Amygdala (tissue), 56 donors: ENCODE measurements around the gene BMI1.

Experiments
- DNase-seq, 56 donors: peaks; one replicate each; lab custom pipeline; 2025; lab: John Stamatoyannopoulos, UW

Gene BMI1

GRCh38 chr10:22318772-22319171 lies 2.1 kb upstream of the BMI1 start:
- no peak for DNase-seq

- no peak for DNase-seq
These were observed 1.3 kb upstream of the BMI1 start for GRCh38 chr10:22319547-22319979.

- peak in 4 of 56 donors; percentile 4 to 7 (median 6) for DNase-seq
These were observed 830 bp upstream of the BMI1 start for GRCh38 chr10:22319980-22320558.

- peak in 36 of 56 donors; percentile 29 to 88 (median 68) for DNase-seq
These were observed 441 bp downstream of the BMI1 start for GRCh38 chr10:22321156-22321923.

GRCh38 chr10:22321924-22322640 lies 1.2 kb downstream of the BMI1 start:
- DNase-seq: peak in 17 of 56 donors; percentile 9 to 54 (median 30)

GRCh38 chr10:22322641-22323160 lies 1.8 kb downstream of the BMI1 start:
- DNase-seq: no peak

GRCh38 chr10:22323538-22324305 lies 2.8 kb downstream of the BMI1 start:
- no peak for DNase-seq

- no peak for DNase-seq
These were observed 3.5 kb downstream of the BMI1 start for GRCh38 chr10:22324413-22324812.

- no peak for DNase-seq
These were observed 4.0 kb downstream of the BMI1 start for GRCh38 chr10:22324893-22325271.

- DNase-seq: peak in 28 of 56 donors; percentile 21 to 83 (median 50)
These were observed 4.6 kb downstream of the BMI1 start for GRCh38 chr10:22325272-22326144.

- DNase-seq: no peak
These were observed 5.3 kb downstream of the BMI1 start for GRCh38 chr10:22326145-22326702.

GRCh38 chr10:22329150-22329549 lies 8.3 kb downstream of the BMI1 start:
- no peak for DNase-seq

- no peak for DNase-seq
These were observed 11.3 kb downstream of the BMI1 start for GRCh38 chr10:22332116-22332692.

- DNase-seq: no peak
These were observed 12.5 kb downstream of the BMI1 start for GRCh38 chr10:22333167-22333974.

- no peak for DNase-seq
These were observed 13.0 kb downstream of the BMI1 start for GRCh38 chr10:22333975-22334282.

- peak in 3 of 56 donors; percentile 16 to 46 (median 21) for DNase-seq
These were observed 13.7 kb downstream of the BMI1 start for GRCh38 chr10:22334414-22335172.
